Activated T-helper 1 cell treated with Interleukin-2 at 50 U/mL for 16 hours (primary cell): Measurements from ENCODE around the gene ESR1.
"Not testable (repeated sequence)": the region's sequence is repeated elsewhere in the genome, so short reads cannot be mapped to it uniquely, and the experiment has no call there.

ENCODE experiments used
- DNase-seq: peaks from one replicate; pipeline ENCODE4 v3.0.0-alpha.2; 2020; ENCODE audit warnings: low read depth

ESR1 gene

GRCh38 chr6:152135755-152136448, 328.4 kb downstream of the ESR1 start:
- DNase-seq = no peak

GRCh38 chr6:152136449-152136825, 329.0 kb downstream of the ESR1 start:
- DNase-seq = no peak

GRCh38 chr6:152138344-152138743, 330.9 kb downstream of the ESR1 start:
- not testable (repeated sequence) for DNase-seq

- DNase-seq = no peak
These were observed 334.6 kb downstream of the ESR1 start for GRCh38 chr6:152142105-152142504.

GRCh38 chr6:152143359-152143758, 335.9 kb downstream of the ESR1 start:
- DNase-seq = no peak

GRCh38 chr6:152146385-152146784, 338.9 kb downstream of the ESR1 start:
- DNase-seq = no peak

GRCh38 chr6:152147269-152147668, 339.8 kb downstream of the ESR1 start:
- DNase-seq = no peak

GRCh38 chr6:152148412-152148811, 340.9 kb downstream of the ESR1 start:
- DNase-seq = no peak

- no peak for DNase-seq
These were observed 342.7 kb downstream of the ESR1 start for GRCh38 chr6:152150196-152150595.

- DNase-seq = no peak
These were observed 344.4 kb downstream of the ESR1 start for GRCh38 chr6:152151920-152152319.

- DNase-seq = no peak
These were observed 347.3 kb downstream of the ESR1 start for GRCh38 chr6:152154559-152155356.

GRCh38 chr6:152155792-152156191, 348.3 kb downstream of the ESR1 start:
- no peak for DNase-seq

GRCh38 chr6:152160346-152160745, 352.9 kb downstream of the ESR1 start:
- DNase-seq = no peak

GRCh38 chr6:152161501-152161900, 354.0 kb downstream of the ESR1 start:
- DNase-seq = no peak

- no peak for DNase-seq
These were observed 357.5 kb downstream of the ESR1 start for GRCh38 chr6:152164957-152165356.

GRCh38 chr6:152166497-152166896, 359.0 kb downstream of the ESR1 start:
- DNase-seq = no peak

GRCh38 chr6:152166897-152167296, 359.4 kb downstream of the ESR1 start:
- no peak for DNase-seq

GRCh38 chr6:152167641-152168603, 360.4 kb downstream of the ESR1 start:
- DNase-seq = no peak

- DNase-seq = no peak
These were observed 362.8 kb downstream of the ESR1 start for GRCh38 chr6:152170313-152170701.

- DNase-seq = peak; percentile 27
These were observed 363.5 kb downstream of the ESR1 start for GRCh38 chr6:152170702-152171667.

- DNase-seq = no peak
These were observed 365.8 kb downstream of the ESR1 start for GRCh38 chr6:152173321-152173720.
